ENCODE results near the gene NEIL1.
"Not testable (repeated sequence)": the region's sequence is repeated elsewhere in the genome, so short reads cannot be mapped to it uniquely, and the experiment has no call there.

The NEIL1 gene

GRCh38 chr15:75333654-75334419 is 13.0 kb upstream of the NEIL1 start:
- DNase-seq = peak; percentile 12

- DNase-seq = no peak
Measured at GRCh38 chr15:75335313-75335704, 11.5 kb upstream of the NEIL1 start.

DNA sequence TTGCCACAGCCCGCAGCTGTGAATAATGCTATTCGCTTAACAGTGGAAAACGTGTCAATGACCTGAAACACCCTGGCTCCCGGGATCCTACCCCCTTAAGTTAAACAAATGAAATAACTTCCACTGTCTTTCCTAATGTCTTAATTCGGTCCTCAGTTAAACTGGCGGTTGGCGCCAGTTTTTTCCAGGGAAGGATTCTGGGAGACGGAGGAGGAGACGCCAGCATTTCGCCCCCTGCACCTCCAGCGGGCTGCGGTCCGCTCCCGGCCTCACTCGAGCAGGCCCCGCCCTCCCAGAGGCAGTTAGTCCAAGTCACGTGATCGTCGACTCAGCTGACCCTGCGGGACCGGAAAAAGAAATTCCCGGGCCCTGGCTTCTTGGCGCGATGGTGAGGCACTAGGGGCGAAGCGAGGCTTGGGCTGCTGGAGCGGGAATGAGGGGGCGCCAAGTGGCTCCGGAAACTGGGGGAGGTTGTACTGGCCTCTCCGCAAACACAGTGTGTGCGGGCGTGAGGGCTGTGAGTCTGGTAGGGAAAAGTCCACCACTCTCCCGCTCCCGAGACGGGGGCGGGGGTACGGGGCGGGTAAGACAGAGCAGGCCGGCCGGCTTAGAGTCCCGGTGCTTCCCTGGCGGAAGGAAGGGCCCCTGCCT is 11.0 kb upstream of the NEIL1 start, which contains the start of gene COMMD4:
Gene COMMD4 (plus strand): TSS at position 359 of the 651 bp plus-strand sequence. CDS start 27 bp downstream, at position 386.
- peak; percentile 65 for DNase-seq

- DNase-seq = no peak
Measured at GRCh38 chr15:75338661-75339240, 8.1 kb upstream of the NEIL1 start.

GRCh38 chr15:75339531-75340240 is 7.2 kb upstream of the NEIL1 start:
- DNase-seq = no peak

DNA sequence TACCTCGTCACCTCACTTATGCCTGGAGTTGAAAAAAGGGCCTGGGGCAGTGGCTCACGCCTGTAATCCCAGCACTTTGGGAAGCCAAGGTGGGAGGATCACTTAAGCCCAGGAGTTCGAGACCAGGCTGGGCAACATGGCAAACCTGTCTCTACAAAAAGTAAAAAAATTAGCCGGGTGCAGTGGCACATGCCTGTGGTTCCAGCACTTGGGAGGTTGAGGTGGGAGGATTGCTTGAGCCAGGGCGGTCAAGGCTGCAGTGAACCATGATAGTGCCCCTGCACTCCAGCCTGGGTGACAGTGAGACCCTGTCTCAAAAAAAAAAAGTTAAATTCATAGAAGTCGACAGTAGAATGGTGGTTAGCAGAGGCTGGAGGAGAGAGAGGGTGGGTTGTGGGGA is 4.6 kb upstream of the NEIL1 start:
- DNase-seq = no peak

DNA sequence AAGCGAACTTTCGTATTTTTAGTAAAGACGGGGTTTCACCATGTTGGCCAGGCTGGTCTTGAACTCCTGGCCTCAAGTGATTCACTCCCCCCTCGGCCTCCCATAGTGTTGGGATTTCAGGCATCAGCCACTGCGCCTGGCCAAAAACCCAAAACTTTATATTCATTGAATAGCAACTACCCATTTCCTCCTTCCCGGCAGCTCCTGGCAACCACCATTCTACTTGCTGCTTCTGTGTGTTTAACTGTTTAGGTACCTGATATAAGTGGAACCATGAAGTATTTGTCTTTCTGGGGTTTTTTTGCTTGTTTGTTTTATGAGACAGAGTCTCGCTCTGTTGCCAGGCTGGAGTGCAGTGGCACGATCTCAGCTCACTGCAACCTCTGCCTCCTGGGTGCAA is 2.9 kb upstream of the NEIL1 start:
- not testable (repeated sequence) for DNase-seq

- DNase-seq = peak; percentile 86
Measured at GRCh38 chr15:75347222-75348033, 589 bp downstream of the NEIL1 start.

DNA sequence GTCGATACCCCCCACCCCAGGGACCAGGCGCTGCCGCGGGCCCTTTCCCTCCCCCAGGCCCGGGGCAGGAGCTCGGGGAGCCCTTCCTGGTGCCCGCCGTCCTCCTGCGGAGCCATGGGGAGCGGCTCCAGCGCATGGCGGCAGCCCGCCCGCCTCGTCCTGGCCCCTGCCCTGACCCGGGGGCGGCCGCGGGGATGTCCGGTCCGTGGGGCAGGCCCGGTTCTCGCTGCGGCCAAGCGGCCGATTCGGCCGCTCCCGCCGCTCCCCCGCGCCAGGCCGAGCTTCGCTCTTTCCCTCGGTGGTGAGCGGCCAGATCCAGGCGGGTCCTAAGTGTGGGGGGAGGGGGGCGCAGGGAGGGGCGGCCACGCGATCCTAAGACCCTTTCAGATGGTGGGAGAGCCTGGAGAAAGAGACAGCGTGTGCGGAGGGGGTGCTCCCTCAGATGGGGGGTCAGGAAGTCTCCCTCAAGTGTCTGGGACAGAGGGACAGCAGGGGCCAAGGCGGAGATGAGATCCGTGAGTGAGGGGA is 1.3 kb downstream of the NEIL1 start:
- no peak for DNase-seq

GRCh38 chr15:75348562-75349350 is 1.9 kb downstream of the NEIL1 start:
- no peak for DNase-seq

- not testable (repeated sequence) for DNase-seq
Measured at GRCh38 chr15:75349351-75349669, 2.5 kb downstream of the NEIL1 start.

DNA sequence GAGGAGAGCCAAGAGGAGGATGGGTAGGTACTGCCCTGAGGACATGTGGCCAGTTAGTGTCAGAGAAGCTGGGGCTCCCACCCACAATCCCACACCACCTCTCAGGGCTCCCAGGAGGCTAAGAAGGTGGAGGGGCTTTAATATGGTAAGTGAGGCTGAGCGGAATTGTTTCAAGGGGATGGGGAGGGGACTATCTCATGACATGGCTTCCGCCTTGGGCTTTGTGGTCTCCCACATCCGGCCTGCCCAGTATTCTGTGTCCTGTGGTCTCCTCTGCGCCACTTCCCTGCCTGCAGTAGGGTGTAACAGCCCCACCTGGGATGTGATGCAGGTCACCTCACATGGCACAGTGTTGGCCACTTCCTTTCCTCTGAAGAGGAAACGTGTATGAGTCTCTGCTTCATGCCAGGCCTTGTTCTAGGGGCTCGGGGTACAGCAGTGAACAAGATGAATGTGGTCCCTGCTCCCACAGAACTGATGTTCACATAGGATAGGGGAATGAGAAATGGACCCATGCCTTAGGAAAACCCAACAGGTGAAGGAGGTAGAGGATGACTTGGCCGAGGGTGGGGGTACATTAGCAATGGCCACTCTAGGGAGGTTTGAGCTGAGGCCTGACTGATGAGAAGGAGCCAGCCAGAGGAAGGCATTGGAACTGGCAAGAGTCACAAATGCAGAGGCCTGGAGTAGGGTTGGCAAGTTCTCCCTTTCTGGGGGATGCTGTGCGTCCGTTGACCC is 3.2 kb downstream of the NEIL1 start:
- peak; percentile 89 for DNase-seq

- no peak for DNase-seq
Measured at GRCh38 chr15:75350601-75351361, 3.9 kb downstream of the NEIL1 start.

DNA sequence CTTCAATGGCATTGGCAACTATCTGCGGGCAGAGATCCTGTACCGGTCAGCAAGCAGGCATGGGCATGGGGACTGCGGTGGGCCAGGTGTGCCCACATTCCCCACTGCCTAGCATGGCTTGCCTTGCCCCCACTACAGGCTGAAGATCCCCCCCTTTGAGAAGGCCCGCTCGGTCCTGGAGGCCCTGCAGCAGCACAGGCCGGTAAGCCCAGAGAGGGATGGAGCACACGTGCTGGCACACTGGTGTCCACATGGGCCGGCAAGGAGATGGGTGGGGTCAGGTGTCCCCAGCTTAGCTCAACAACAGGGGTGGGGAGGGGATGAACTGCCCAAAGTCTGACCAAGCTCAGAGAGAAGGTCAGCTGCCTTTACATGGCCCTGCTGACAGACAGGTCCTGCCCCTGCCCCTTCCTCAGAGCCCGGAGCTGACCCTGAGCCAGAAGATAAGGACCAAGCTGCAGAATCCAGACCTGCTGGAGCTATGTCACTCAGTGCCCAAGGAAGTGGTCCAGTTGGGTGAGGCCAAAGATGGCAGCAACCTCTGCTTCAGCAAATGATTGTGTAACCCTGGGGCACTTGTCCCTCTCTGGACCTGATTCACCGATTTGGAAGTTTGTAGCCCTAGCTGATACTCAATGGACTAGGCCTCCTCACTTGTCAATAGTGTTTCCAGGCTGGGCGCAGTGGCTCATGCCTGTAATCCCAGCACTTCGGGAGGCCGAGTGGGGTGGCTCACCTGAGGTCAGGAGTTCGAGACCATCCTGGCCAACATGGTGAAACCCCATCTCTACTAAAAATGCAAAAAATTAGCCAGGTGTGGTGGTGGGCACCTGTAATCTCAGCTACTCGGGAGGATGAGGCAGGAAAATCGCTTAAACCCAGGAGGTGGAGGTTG is 5.6 kb downstream of the NEIL1 start:
- no peak for DNase-seq

DNA sequence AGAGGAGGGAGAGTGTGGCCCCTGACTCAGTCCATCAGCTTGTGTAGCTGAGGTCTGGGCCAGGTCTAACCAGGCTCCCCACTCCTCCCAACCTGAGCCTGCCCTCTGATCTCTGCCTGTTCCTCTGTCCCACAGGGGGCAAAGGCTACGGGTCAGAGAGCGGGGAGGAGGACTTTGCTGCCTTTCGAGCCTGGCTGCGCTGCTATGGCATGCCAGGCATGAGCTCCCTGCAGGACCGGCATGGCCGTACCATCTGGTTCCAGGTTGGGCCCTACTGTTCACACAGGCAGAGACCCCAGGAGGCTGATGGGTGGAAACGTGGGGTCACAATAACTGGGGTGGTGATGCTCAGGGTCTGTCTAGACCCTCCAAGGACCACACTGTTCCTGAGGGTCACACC is 6.8 kb downstream of the NEIL1 start:
- DNase-seq = no peak

GRCh38 chr15:75354454-75354853 is 7.6 kb downstream of the NEIL1 start:
- no peak for DNase-seq

- DNase-seq = no peak
Measured at GRCh38 chr15:75355369-75355768, 8.5 kb downstream of the NEIL1 start.

DNA sequence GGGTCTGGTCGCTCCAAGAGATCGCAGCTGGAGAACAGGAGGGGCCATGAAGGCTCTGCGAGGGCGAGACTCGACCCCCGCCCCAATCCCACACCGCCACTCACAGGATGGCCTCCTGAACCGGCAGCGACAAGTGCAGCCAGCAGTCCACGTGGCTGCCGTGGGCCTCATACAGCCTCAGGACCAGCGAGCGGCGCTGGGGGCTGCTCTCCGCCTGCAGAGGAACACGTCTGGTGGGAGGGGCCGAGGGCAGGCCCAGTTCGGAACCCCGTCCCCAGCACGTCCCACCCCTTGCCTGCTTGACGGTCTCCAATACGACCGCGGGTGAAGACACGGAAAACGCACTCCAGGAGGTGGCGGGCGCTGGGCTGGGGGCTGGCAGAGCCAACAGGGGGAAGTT is 9.2 kb downstream of the NEIL1 start:
- no peak for DNase-seq

GRCh38 chr15:75356517-75356916 is 9.7 kb downstream of the NEIL1 start:
- DNase-seq = no peak

Data from CD4-positive, alpha-beta T cell treated with Interferon gamma for 1 hour (primary cell).